Stimulated activated CD4-positive, alpha-beta T cell treated with anti-CD3 and anti-CD28 coated beads, Interleukin-12 subunit alpha, Interleukin-12 subunit beta, amount 100 ng/mL, for 4 hours (primary cell): ENCODE measurements around the gene PSEN1.

Source experiments
- DNase-seq: peaks from one replicate; pipeline ENCODE4 v3.0.0-alpha.2; 2020

The PSEN1 gene

GRCh38 chr14:73221945-73222344 is 85.6 kb downstream of the PSEN1 start:
- DNase-seq: no peak

GRCh38 chr14:73223049-73223448 is 86.7 kb downstream of the PSEN1 start:
- no peak for DNase-seq

- DNase-seq: no peak
Measured at GRCh38 chr14:73225496-73225895, 89.2 kb downstream of the PSEN1 start.

GRCh38 chr14:73227812-73228781 is 91.8 kb downstream of the PSEN1 start:
- DNase-seq: no peak

- DNase-seq: no peak
Measured at GRCh38 chr14:73230051-73230450, 93.7 kb downstream of the PSEN1 start.

GRCh38 chr14:73231981-73232851 is 95.9 kb downstream of the PSEN1 start:
- no peak for DNase-seq

GRCh38 chr14:73232984-73233383 is 96.7 kb downstream of the PSEN1 start:
- DNase-seq: no peak

GRCh38 chr14:73233564-73233963 is 97.3 kb downstream of the PSEN1 start:
- DNase-seq: no peak

- no peak for DNase-seq
Measured at GRCh38 chr14:73234029-73234428, 97.7 kb downstream of the PSEN1 start.

- no peak for DNase-seq
Measured at GRCh38 chr14:73234586-73235394, 98.5 kb downstream of the PSEN1 start.

GRCh38 chr14:73235531-73236155 is 99.3 kb downstream of the PSEN1 start:
- DNase-seq: no peak

- DNase-seq: no peak
Measured at GRCh38 chr14:73236157-73236556, 99.8 kb downstream of the PSEN1 start.

- no peak for DNase-seq
Measured at GRCh38 chr14:73236752-73237218, 100.5 kb downstream of the PSEN1 start.

GRCh38 chr14:73237219-73237785 is 101.0 kb downstream of the PSEN1 start, which contains the start of gene PAPLN:
PAPLN (plus strand) TSS chr14:73237506; CDS start chr14:73239779, 2,273 bp downstream.
- no peak for DNase-seq

- no peak for DNase-seq
Measured at GRCh38 chr14:73237786-73238423, 101.6 kb downstream of the PSEN1 start.

- DNase-seq: no peak
Measured at GRCh38 chr14:73238424-73238852, 102.1 kb downstream of the PSEN1 start.

- DNase-seq: no peak
Measured at GRCh38 chr14:73238941-73239340, 102.6 kb downstream of the PSEN1 start.

- DNase-seq: no peak
Measured at GRCh38 chr14:73239393-73240241, 103.3 kb downstream of the PSEN1 start.

- DNase-seq: no peak
Measured at GRCh38 chr14:73240816-73241480, 104.6 kb downstream of the PSEN1 start.
